Activated B cell treated with CpG ODN at 0.5 μM for 24 hours (primary cell): ENCODE measurements around the gene DZIP1. TPM values are rescaled to one million over a fixed set of nuclear protein-coding genes. Genes with fewer than 3 reads are reported as not detected.
"Not testable (repeated sequence)": the region's sequence is repeated elsewhere in the genome, so short reads cannot be mapped to it uniquely, and the experiment has no call there.

Source experiments
- ATAC-seq: fragments of 200-7000 bp; cut with Tn5 transposase; one replicate; pipeline ENCODE4 v1.10.0; 2021; ENCODE audit warnings: low read depth, mild to moderate bottlenecking, moderate library complexity
- CTCF ChIA-PET: fragments of 350-600 bp; sonication (Branson Sonifier 250); formaldehyde crosslinking; loops from one replicate; lab custom pipeline; 2021; ENCODE audit warnings: antibody characterized with exemption; lab: Charles Lee
- POLR2A ChIA-PET: fragments of 350-600 bp; sonication (Branson Sonifier 250); formaldehyde crosslinking; loops from one replicate; lab custom pipeline; 2021; ENCODE audit warnings: antibody characterized with exemption; lab: Charles Lee
- DNase-seq: peaks from one replicate; pipeline ENCODE4 v3.0.0; 2022
- H3K27ac Mint-ChIP-seq: one replicate; pipeline ENCODE4 v1.8.0; 2020; ENCODE audit warnings: mixed read lengths
- H3K27me3 Mint-ChIP-seq: one replicate; pipeline ENCODE4 v1.8.0; 2021; ENCODE audit warnings: mixed read lengths
- H3K36me3 Mint-ChIP-seq: one replicate; pipeline ENCODE4 v1.8.0; 2021; ENCODE audit warnings: low read depth, mixed read lengths
- H3K4me1 Mint-ChIP-seq: one replicate; pipeline ENCODE4 v1.8.0; 2021; ENCODE audit warnings: mixed read lengths
- H3K4me3 Mint-ChIP-seq: one replicate; pipeline ENCODE4 v1.8.0; 2020; ENCODE audit warnings: mild to moderate bottlenecking, mixed read lengths
- H3K9me3 Mint-ChIP-seq: one replicate; pipeline ENCODE4 v1.8.0; 2020; ENCODE audit warnings: mixed read lengths
- intact Hi-C: fragments of 100-400 bp; cut with micrococcal nuclease; formaldehyde crosslinking; loops from one replicate; pipeline ENCODE4 v1.15.1; 2024
- total RNA-seq: library from RNA; stranded (reverse); gene quantifications from 2 replicates; pipeline ENCODE4 v1.2.3, GENCODE V29; 2022
- TF ChIP-seq, protein P1 (sequence below): fragments of 200-600 bp; IDR thresholded peaks from one replicate; pipeline ENCODE4 v1.8.0; 2022; ENCODE audit warnings: antibody characterized with exemption, mild to moderate bottlenecking

Gene DZIP1
- total RNA-seq, 1 donor from 2014 or later = not detected

DNA sequence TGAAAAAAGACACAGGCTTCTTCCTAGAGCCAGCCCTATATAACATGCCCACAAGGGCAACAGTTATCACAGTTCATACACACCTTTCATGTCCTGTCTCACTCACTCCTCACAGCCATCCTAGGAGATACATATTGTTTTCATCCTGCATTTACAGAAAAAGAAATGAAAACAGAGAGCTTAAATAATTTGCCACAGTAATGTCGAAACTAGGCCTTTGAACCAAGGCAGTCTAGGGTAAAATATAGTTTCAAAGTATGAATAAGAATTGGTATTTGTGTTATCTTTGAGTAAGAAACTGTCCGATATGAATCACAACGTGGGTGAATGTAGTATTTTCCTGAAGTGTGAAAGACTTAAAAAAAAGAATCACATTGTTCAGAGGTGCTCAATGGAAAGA lies 65.2 kb downstream of the DZIP1 start:
- TF ChIP-seq, protein P1, sequence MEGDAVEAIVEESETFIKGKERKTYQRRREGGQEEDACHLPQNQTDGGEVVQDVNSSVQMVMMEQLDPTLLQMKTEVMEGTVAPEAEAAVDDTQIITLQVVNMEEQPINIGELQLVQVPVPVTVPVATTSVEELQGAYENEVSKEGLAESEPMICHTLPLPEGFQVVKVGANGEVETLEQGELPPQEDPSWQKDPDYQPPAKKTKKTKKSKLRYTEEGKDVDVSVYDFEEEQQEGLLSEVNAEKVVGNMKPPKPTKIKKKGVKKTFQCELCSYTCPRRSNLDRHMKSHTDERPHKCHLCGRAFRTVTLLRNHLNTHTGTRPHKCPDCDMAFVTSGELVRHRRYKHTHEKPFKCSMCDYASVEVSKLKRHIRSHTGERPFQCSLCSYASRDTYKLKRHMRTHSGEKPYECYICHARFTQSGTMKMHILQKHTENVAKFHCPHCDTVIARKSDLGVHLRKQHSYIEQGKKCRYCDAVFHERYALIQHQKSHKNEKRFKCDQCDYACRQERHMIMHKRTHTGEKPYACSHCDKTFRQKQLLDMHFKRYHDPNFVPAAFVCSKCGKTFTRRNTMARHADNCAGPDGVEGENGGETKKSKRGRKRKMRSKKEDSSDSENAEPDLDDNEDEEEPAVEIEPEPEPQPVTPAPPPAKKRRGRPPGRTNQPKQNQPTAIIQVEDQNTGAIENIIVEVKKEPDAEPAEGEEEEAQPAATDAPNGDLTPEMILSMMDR = no peak
- intact Hi-C loops = no loop called here
- no peaks in the 10 kb centered on the region for H3K36me3 Mint-ChIP-seq
- ATAC-seq = no peak
- no peaks in the 10 kb centered on the region for H3K9me3 Mint-ChIP-seq
- no peak for DNase-seq
- no peaks in the 10 kb centered on the region for H3K4me1 Mint-ChIP-seq
- no peak overlapping the region for H3K4me3 Mint-ChIP-seq
- CTCF ChIA-PET = no interaction called here
- H3K27ac Mint-ChIP-seq = no peak overlapping the region
- POLR2A ChIA-PET = no interaction called here
- H3K27me3 Mint-ChIP-seq = peaks cover 4% of the 10 kb centered on the region

GRCh38 chr13:95573221-95573620 lies 71.3 kb downstream of the DZIP1 start:
- peaks cover 4% of the 10 kb centered on the region for H3K27me3 Mint-ChIP-seq

GRCh38 chr13:95571941-95572340 lies 72.6 kb downstream of the DZIP1 start:
- H3K36me3 Mint-ChIP-seq = no peaks in the 10 kb centered on the region
- ATAC-seq (no peak), DNase-seq (no peak)
- intact Hi-C loops = no loop called here
- TF ChIP-seq, protein P1 = no peak
- no peaks in the 10 kb centered on the region for H3K9me3 Mint-ChIP-seq
- peaks cover 6% of the 10 kb centered on the region for H3K27me3 Mint-ChIP-seq
- no peak overlapping the region for H3K27ac Mint-ChIP-seq
- no peak overlapping the region for H3K4me3 Mint-ChIP-seq
- ChIA-PET POLR2A (no interaction called here), CTCF (no interaction called here)
- H3K4me1 Mint-ChIP-seq = no peaks in the 10 kb centered on the region

More at GRCh38 chr13:95573221-95573620, 71.3 kb downstream of the DZIP1 start:
- CTCF ChIA-PET = no interaction called here
- Mint-ChIP-seq H3K27ac (no peak overlapping the region), H3K9me3 (no peaks in the 10 kb centered on the region), H3K36me3 (no peaks in the 10 kb centered on the region), H3K4me3 (no peak overlapping the region), H3K4me1 (no peaks in the 10 kb centered on the region)
- TF ChIP-seq, protein P1 = no peak
- no peak for DNase-seq
- ATAC-seq = no peak
- intact Hi-C loops = no loop called here
- POLR2A ChIA-PET = no interaction called here

GRCh38 chr13:95570016-95570415 lies 74.5 kb downstream of the DZIP1 start:
- H3K36me3 Mint-ChIP-seq = no peaks in the 10 kb centered on the region
- no peak overlapping the region for H3K27ac Mint-ChIP-seq
- intact Hi-C loops = no loop called here
- peaks cover 2% of the 10 kb centered on the region for H3K9me3 Mint-ChIP-seq
- no peaks in the 10 kb centered on the region for H3K4me1 Mint-ChIP-seq
- H3K4me3 Mint-ChIP-seq = no peak overlapping the region
- DNase-seq = no peak
- CTCF ChIA-PET = no interaction called here
- TF ChIP-seq, protein P1 = no peak
- no peak for ATAC-seq
- POLR2A ChIA-PET = no interaction called here
- H3K27me3 Mint-ChIP-seq = peaks cover 6% of the 10 kb centered on the region

- DNase-seq (no peak), ATAC-seq (no peak)
- no peak overlapping the region for H3K4me3 Mint-ChIP-seq
- H3K36me3 Mint-ChIP-seq = no peaks in the 10 kb centered on the region
- H3K4me1 Mint-ChIP-seq = no peaks in the 10 kb centered on the region
- intact Hi-C loops = no loop called here
- ChIA-PET CTCF (no interaction called here), POLR2A (no interaction called here)
- H3K27ac Mint-ChIP-seq = no peak overlapping the region
- peaks cover 2% of the 10 kb centered on the region for H3K9me3 Mint-ChIP-seq
- TF ChIP-seq, protein P1 = no peak
- peaks cover 2% of the 10 kb centered on the region for H3K27me3 Mint-ChIP-seq
Observed at GRCh38 chr13:95568131-95568530, 76.4 kb downstream of the DZIP1 start.

DNA sequence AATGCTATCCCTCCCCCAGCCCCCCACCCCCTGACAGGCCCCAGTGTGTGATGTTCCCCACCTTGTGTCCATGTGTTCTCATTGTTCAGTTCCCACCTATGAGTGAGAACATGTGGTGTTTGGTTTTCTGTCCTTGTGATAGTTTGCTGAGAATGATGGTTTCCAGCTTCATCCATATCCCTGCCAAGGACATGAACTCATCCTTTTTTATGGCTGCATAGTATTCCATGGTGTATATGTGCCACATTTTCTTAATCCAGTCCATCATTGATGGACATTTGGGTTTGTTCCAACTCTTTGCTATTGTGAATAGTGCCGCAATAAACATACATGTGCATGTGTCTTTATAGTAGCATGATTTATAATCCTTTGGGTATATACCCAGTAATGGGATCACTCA lies 78.7 kb downstream of the DZIP1 start:
- POLR2A ChIA-PET, H3K27ac Mint-ChIP-seq, CTCF ChIA-PET, intact Hi-C loops, ATAC-seq, H3K4me1 Mint-ChIP-seq, H3K4me3 Mint-ChIP-seq, DNase-seq, H3K36me3 Mint-ChIP-seq, H3K9me3 Mint-ChIP-seq, H3K27me3 Mint-ChIP-seq: not testable (repeated sequence)
